DND-41 (cell line): ENCODE measurements around the gene ZC3H12A.

Experiments used
- ATAC-seq: fragments of 200-7000 bp; cut with Tn5 transposase; 3 replicates; pipeline ENCODE4 v1.9.1; 2021; ENCODE audit warnings: low read depth; ENCODE audit not compliant: insufficient read depth
- DNase-seq: peaks from one replicate; pipeline ENCODE4 v3.0.0-alpha.2; 2020
- H2AFZ ChIP-seq: 2 replicates; pipeline ENCODE4 v1.6.0; 2012; ENCODE audit warnings: low read depth, low read length
- H3K27ac ChIP-seq: 2 replicates; pipeline ENCODE4 v1.5.1; 2012; ENCODE audit warnings: low read length, inconsistent platforms
- H3K27me3 ChIP-seq: fragments of 200-600 bp; sonication (generic); 2 replicates; pipeline ENCODE4 v1.6.0; 2012; ENCODE audit warnings: low read length, mild to moderate bottlenecking, inconsistent platforms; ENCODE audit not compliant: insufficient read depth, poor library complexity
- H3K36me3 ChIP-seq: 2 replicates; pipeline ENCODE4 v1.5.1; 2012; ENCODE audit warnings: low read length, inconsistent platforms; ENCODE audit not compliant: insufficient read depth
- H3K4me1 ChIP-seq: 2 replicates; pipeline ENCODE4 v1.5.1; 2012; ENCODE audit warnings: mild to moderate bottlenecking, low read length; ENCODE audit not compliant: insufficient read depth
- H3K4me2 ChIP-seq: 2 replicates; pipeline ENCODE4 v1.6.0; 2012; ENCODE audit warnings: mild to moderate bottlenecking, moderate library complexity, low read length, inconsistent platforms; ENCODE audit not compliant: insufficient read depth
- H3K4me3 ChIP-seq, 2 experiments: fragments of 200-600 bp in 1 of 2; shearing (Covaris generic) in 1 of 2; 2 replicates each; pipeline ENCODE4 v1.5.1; 2012 to 2016; ENCODE audit warnings: inconsistent platforms in 2 of 2, low read length in 2 of 2, mild to moderate bottlenecking in 2 of 2, low read depth in 1 of 2, moderate library complexity in 1 of 2
- H3K79me2 ChIP-seq: 2 replicates; pipeline ENCODE4 v1.6.0; 2012; ENCODE audit warnings: low read length, inconsistent platforms; ENCODE audit not compliant: insufficient read depth
- H3K9ac ChIP-seq: 2 replicates; pipeline ENCODE4 v1.6.0; 2012; ENCODE audit warnings: low read depth, mild to moderate bottlenecking, inconsistent platforms, low read length, moderate library complexity
- H3K9me3 ChIP-seq: 2 replicates; pipeline ENCODE4 v1.5.1; 2012; ENCODE audit warnings: low read length, moderate library complexity, mild to moderate bottlenecking, inconsistent platforms; ENCODE audit not compliant: insufficient read depth, severe bottlenecking
- H4K20me1 ChIP-seq: 2 replicates; pipeline ENCODE4 v1.6.0; 2012; ENCODE audit warnings: low read length; ENCODE audit not compliant: insufficient read depth
- EZH2 ChIP-seq: IDR thresholded peaks from 3 replicates; pipeline ENCODE4 v1.6.1; 2012; ENCODE audit warnings: borderline replicate concordance, low read depth, mild to moderate bottlenecking, moderate library complexity, low read length, inconsistent platforms; ENCODE audit not compliant: severe bottlenecking
- TF ChIP-seq, protein P1 (sequence below): IDR thresholded peaks from 2 replicates; pipeline ENCODE4 v1.5.1; 2012; ENCODE audit warnings: borderline replicate concordance, low read length, moderate library complexity, mild to moderate bottlenecking; ENCODE audit not compliant: poor library complexity, severe bottlenecking; ENCODE audit errors: extremely low read depth

ZC3H12A gene

DNA sequence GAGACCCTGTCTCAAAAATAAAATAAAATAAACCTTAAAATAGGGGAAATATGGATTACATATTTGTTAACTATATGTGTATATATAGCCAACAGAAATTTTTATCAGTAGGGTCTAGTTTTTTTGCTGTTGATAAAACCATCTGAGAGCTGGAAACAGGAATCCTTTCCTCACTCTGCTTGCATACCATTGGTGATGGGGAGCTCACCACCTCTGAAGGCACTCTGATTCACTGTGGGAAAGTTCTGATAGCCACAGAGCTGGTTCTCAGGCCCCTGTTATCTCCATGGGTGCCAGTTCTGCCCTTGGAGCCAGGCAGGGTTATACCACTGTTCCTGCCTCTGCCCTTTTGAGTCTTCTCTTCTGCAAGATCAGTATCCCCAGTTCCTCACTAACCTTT lies 17.8 kb upstream of the ZC3H12A start:
- no peaks in the 10 kb centered on the region for H3K79me2 ChIP-seq
- TF ChIP-seq, protein P1, sequence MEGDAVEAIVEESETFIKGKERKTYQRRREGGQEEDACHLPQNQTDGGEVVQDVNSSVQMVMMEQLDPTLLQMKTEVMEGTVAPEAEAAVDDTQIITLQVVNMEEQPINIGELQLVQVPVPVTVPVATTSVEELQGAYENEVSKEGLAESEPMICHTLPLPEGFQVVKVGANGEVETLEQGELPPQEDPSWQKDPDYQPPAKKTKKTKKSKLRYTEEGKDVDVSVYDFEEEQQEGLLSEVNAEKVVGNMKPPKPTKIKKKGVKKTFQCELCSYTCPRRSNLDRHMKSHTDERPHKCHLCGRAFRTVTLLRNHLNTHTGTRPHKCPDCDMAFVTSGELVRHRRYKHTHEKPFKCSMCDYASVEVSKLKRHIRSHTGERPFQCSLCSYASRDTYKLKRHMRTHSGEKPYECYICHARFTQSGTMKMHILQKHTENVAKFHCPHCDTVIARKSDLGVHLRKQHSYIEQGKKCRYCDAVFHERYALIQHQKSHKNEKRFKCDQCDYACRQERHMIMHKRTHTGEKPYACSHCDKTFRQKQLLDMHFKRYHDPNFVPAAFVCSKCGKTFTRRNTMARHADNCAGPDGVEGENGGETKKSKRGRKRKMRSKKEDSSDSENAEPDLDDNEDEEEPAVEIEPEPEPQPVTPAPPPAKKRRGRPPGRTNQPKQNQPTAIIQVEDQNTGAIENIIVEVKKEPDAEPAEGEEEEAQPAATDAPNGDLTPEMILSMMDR = no peak
- no peak for TF ChIP-seq EZH2
- no peak overlapping the region for H3K27ac ChIP-seq
- H3K4me1 ChIP-seq = no peaks in the 10 kb centered on the region
- no peak overlapping the region for H3K4me3 ChIP-seq
- no peaks in the 10 kb centered on the region for H3K9me3 ChIP-seq
- no peaks in the 10 kb centered on the region for H4K20me1 ChIP-seq
- H2AFZ ChIP-seq = no peak overlapping the region
- H3K36me3 ChIP-seq = no peaks in the 10 kb centered on the region
- H3K9ac ChIP-seq = no peak overlapping the region
- no peaks in the 10 kb centered on the region for H3K27me3 ChIP-seq
- DNase-seq (no peak), ATAC-seq (no peak)
- H3K4me2 ChIP-seq = no peak overlapping the region

DNA sequence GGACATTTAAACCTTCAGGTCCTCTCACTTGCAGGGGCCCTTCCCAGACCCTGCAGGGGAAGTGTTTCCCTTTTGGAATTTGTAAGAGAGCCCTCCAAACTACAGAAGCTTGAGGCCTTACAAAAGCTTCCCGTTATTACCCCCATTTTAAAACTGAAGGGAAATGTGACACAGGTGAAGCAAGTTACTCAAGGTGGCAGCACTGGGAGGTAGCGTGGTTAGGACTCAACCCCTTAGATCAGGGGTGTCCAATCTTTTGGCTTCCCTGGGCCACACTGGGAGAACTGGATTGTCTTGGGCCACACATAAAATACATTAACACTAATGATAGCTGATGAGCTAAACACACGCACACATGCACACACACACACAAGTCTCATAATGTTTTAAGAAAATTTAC lies 15.8 kb upstream of the ZC3H12A start:
- Histone ChIP-seq H3K79me2 (no peaks in the 10 kb centered on the region), H3K4me1 (no peaks in the 10 kb centered on the region), H4K20me1 (no peaks in the 10 kb centered on the region), H3K4me3 (no peak overlapping the region), H3K27me3 (no peaks in the 10 kb centered on the region), H2AFZ (no peak overlapping the region), H3K4me2 (no peak overlapping the region), H3K27ac (no peak overlapping the region), H3K9ac (no peak overlapping the region), H3K9me3 (no peaks in the 10 kb centered on the region), H3K36me3 (no peaks in the 10 kb centered on the region)
- ATAC-seq (no peak), DNase-seq (no peak)
- no peak for TF ChIP-seq EZH2
- TF ChIP-seq, protein P1 = no peak

DNA sequence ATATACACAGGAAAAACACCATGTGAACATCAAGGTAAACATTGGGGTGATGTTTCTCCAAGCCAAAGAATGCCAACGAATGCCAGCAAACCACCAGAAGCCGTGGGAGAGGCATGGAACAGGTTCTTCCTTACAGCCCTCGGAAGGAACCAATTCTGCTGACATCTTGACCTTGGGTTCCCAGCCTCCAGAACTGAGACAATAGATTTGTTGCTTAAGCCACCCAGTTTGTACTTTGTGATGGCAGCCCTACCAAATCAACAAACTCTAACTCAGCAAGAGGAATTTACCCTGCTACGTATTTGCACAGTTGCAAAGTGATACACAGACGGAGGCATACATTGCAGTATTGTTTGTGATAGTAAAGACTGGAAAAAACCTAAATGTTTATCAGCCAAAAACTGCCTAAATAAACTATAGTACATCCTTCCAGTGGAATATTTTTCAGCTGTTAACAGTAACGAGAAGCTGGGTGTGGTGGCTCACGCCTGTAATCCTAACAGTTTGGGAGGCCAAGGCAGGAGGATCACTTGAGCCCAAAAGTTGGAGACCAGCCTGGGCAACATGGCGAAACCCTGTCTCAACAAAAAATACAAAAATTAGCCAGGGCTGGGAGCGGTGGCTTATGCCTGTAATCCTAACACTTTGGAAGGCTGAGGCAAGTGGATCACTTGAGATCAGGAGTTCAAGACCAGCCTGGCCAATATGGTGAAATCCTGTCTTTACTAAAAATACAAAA lies 12.5 kb upstream of the ZC3H12A start:
- ATAC-seq (no peak), DNase-seq (no peak)
- Histone ChIP-seq H3K4me3 (no peak overlapping the region), H4K20me1 (no peaks in the 10 kb centered on the region), H3K9me3 (no peaks in the 10 kb centered on the region), H3K4me1 (no peaks in the 10 kb centered on the region), H2AFZ (no peak overlapping the region), H3K27me3 (no peaks in the 10 kb centered on the region), H3K9ac (no peak overlapping the region), H3K79me2 (no peaks in the 10 kb centered on the region), H3K27ac (no peak overlapping the region), H3K36me3 (no peaks in the 10 kb centered on the region), H3K4me2 (no peak overlapping the region)
- TF ChIP-seq EZH2 = no peak
- TF ChIP-seq, protein P1 = no peak
